G401.6 (cell line): Measurements from ENCODE around the gene MTHFSD.

Experiments used
- FAIRE-seq: peaks from 2 replicates; lab custom pipeline; 2012; peaks lifted over from hg19 to GRCh38; lab: Jason Lieb, UNC

The MTHFSD gene

GRCh38 chr16:86528061-86528929, 26.7 kb downstream of the MTHFSD start:
- no peak for FAIRE-seq

- no peak for FAIRE-seq
Measured at GRCh38 chr16:86527366-86527765, 27.7 kb downstream of the MTHFSD start.

- FAIRE-seq: no peak
Measured at GRCh38 chr16:86525696-86526095, 29.3 kb downstream of the MTHFSD start.

GRCh38 chr16:86524029-86524428, 31.0 kb downstream of the MTHFSD start:
- FAIRE-seq: no peak

- no peak for FAIRE-seq
Measured at GRCh38 chr16:86523166-86523740, 31.8 kb downstream of the MTHFSD start.

GRCh38 chr16:86522634-86523033, 32.4 kb downstream of the MTHFSD start:
- FAIRE-seq: no peak

- no peak for FAIRE-seq
Measured at GRCh38 chr16:86521236-86522197, 33.5 kb downstream of the MTHFSD start.

- FAIRE-seq: no peak
Measured at GRCh38 chr16:86520317-86521210, 34.5 kb downstream of the MTHFSD start.

GRCh38 chr16:86519649-86520316, 35.3 kb downstream of the MTHFSD start:
- no peak for FAIRE-seq

GRCh38 chr16:86519007-86519648, 35.9 kb downstream of the MTHFSD start:
- no peak for FAIRE-seq

- no peak for FAIRE-seq
Measured at GRCh38 chr16:86517652-86518258, 37.3 kb downstream of the MTHFSD start.

- no peak for FAIRE-seq
Measured at GRCh38 chr16:86517033-86517432, 38.0 kb downstream of the MTHFSD start.

GRCh38 chr16:86516623-86517003, 38.4 kb downstream of the MTHFSD start:
- no peak for FAIRE-seq

- FAIRE-seq: no peak
Measured at GRCh38 chr16:86515777-86516622, 39.0 kb downstream of the MTHFSD start.

- FAIRE-seq: no peak
Measured at GRCh38 chr16:86515413-86515776, 39.6 kb downstream of the MTHFSD start.

GRCh38 chr16:86514481-86515376, 40.3 kb downstream of the MTHFSD start:
- FAIRE-seq: no peak

- FAIRE-seq: no peak
Measured at GRCh38 chr16:86513471-86514277, 41.4 kb downstream of the MTHFSD start.
